ENCODE results near the gene SNX8. TPM values are rescaled to one million over a fixed set of nuclear protein-coding genes. Genes with fewer than 3 reads are reported as not detected.
A peak's percentile ranks its signal among the peaks of the same experiment; 100 is the strongest.

The SNX8 gene
- total and polyA plus RNA-seq, 4 experiments from 2014 or later = 6.6 to 9.9 (median 7.2) TPM

DNA sequence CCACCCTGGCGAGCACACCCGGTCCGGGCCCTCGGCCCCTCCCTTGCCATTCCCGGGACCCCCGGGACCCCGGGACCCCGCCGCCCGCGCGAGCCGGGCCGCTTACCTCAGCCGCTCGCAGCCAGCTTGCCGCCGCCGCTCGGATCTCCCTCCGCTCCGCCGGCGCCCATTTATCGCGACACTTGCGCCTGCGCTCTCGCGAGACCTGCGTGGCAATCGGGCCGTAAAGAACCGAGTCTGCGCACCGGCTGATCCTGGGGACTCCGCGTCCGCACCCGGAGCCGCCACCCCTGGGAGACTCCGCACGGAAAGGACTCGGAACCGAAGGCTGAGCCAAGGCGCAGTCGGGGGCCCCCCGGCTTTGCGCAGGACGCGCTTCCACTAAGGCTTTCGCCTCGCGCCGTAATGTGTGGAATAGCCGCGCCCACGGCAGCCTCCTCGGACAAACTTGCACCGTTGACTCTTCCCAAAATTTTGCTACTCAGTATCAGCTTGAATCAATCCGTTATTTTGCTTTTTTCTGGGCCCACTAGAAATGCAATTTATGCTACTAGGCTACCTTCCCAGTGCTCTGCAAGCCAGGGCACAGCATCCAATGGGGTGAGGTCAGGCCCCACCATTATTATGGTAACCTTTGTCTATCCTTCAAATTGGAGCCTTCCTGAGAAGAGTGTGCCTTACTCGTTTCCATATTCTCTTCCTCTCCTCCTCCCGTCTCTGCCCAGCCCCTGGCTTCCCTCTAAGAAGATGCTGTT, 81.3 kb downstream of the SNX8 start, which contains the start of gene MAD1L1:
Gene MAD1L1, minus strand, starts transcription at position 180 of the 755 bp plus-strand sequence. CDS start 2,812 bp downstream, outside the sequence.
- Mint-ChIP-seq H3K4me3 (peak within 1 kb of the TSS; percentile 87 to 99 (median 94)), H3K27me3 (no peaks in the 10 kb centered on the region), H3K4me1 (peaks cover 13 to 45% (median 32%) of the 10 kb centered on the region in 4 donors), H3K27ac (peak within 1 kb of the TSS; percentile 76 to 97 (median 90)), H3K9me3 (no peaks in the 10 kb centered on the region), H3K36me3 (peaks cover 6 to 37% of the 10 kb centered on the region in 2 donors)
- POLR2A ChIA-PET (ENCODE audit: partially characterized antibody) = interaction anchor here (1.2 to 2.7 kb wide), 2 partner anchors 9 to 121 kb away, joined by 3 to 16 read pairs; partner anchors contain the start of genes MRM2 and NUDT1
- Histone ChIP-seq H3K4me1 (ENCODE audit: insufficient read depth, low read length) (peaks cover 32% of the 10 kb centered on the region), H3K27me3 (ENCODE audit: insufficient read depth, low read length) (no peaks in the 10 kb centered on the region), H3K4me3 (ENCODE audit: low read length in 2 of 2) (peak within 1 kb of the TSS; percentile 95 to 98), H3K36me3 (ENCODE audit: insufficient read depth, low read length) (peaks cover 8% of the 10 kb centered on the region), H3K9me3 (ENCODE audit: control insufficient read depth in 1 of 2, low read length in 2 of 2) (no peaks in the 10 kb centered on the region), H3K27ac (ENCODE audit: low read depth, low read length) (peak within 1 kb of the TSS; percentile 70)
- DNase-seq = peak; percentile 86 to 88 (median 88)
- intact Hi-C loops (cut with micrococcal nuclease) = loop anchor here (1.0 to 5.0 kb wide), 3 partner anchors 9 to 291 kb away; partner anchors contain the start of genes EIF3B, MRM2 and NUDT1
- CTCF ChIA-PET (ENCODE audit: partially characterized antibody) = no interaction called here

DNA sequence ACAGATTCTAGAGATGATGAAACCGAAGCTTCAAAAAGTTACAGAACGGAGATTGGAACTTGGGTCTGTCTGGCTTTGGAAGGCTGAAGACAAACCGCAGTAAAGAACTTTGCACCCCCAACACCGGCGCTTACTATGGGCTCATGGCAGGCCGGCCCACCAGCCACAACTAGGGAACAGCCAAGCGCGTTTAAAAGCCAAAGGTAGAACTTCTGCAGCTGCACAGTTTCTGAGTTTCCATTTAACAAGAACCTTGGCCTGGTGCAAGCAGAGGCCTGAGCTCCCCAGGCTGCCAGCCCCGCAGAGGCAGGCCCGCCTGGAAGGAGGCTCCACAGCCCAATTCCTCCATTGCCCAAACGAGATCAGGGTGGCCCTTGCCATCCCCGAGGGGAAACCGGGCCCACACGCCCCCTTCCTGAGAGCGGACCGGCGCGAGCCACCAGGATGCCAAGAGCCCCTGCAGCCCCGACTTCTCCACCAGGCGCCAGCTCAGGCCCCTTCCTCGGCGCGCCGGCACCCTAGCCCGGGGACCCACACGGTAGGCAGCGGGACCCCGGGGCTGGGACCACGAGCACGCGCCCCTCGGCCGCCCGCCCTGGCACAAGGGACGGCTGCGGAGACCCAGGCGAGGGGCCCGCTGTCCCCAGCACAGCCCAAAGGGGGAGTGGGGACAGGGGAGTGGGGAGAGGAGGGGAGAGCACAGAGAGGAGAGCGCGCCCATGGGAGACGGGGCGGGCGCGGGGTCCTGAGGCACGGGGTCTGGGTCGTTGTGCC, 82.1 kb downstream of the SNX8 start:
- Mint-ChIP-seq H3K4me3 (peak overlapping the region; percentile 87 to 92 (median 90)), H3K27ac (peak overlapping the region in 6 of 7 donors; percentile 75 to 90 (median 83)), H3K9me3 (no peaks in the 10 kb centered on the region), H3K27me3 (no peaks in the 10 kb centered on the region), H3K4me1 (peaks cover 13 to 49% (median 32%) of the 10 kb centered on the region in 4 donors), H3K36me3 (peaks cover 6 to 31% of the 10 kb centered on the region in 2 donors)
- ChIA-PET POLR2A (ENCODE audit: partially characterized antibody) (interaction anchor here (1.2 to 2.7 kb wide), 2 partner anchors 10 to 122 kb away, joined by 3 to 16 read pairs; partner anchors contain the start of genes MRM2 and NUDT1), CTCF (ENCODE audit: partially characterized antibody) (no interaction called here)
- DNase-seq = peak in 2 of 5 donors; percentile 36 to 38
- H3K27me3 ChIP-seq (ENCODE audit: insufficient read depth, low read length) = no peaks in the 10 kb centered on the region
- H3K27ac ChIP-seq (ENCODE audit: low read depth, low read length) = peak overlapping the region; percentile 70
- intact Hi-C loops (cut with micrococcal nuclease) = loop anchor here (1.0 to 5.0 kb wide), 3 partner anchors 10 to 290 kb away; partner anchors contain the start of genes EIF3B, MRM2 and NUDT1
- peak overlapping the region; percentile 95 to 98 for H3K4me3 ChIP-seq (ENCODE audit: low read length in 2 of 2)
- H3K36me3 ChIP-seq (ENCODE audit: insufficient read depth, low read length) = peaks cover 6% of the 10 kb centered on the region
- peaks cover 32% of the 10 kb centered on the region for H3K4me1 ChIP-seq (ENCODE audit: insufficient read depth, low read length)
- H3K9me3 ChIP-seq (ENCODE audit: control insufficient read depth in 1 of 2, low read length in 2 of 2) = no peaks in the 10 kb centered on the region

DNA sequence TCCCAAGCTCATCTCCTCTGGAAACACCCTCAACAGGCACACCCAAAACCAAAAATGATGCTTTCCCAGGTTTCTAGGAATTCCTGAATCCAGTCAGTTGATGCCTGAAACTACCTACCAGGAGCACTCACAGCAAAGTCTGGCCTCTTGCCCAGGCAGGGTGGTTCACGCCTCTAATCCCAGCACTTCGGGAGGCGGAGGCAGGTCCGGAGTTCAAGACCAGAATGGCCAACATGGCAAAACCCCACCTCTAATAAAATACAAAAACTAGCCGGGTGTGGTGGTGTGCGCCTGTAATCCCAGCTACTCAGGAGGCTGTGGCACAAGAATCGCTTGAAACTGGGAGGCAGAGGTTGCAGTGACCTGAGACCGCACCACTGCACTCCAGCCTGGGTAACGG, 83.4 kb downstream of the SNX8 start:
- no peak for DNase-seq
- Histone ChIP-seq H3K27ac (ENCODE audit: low read depth, low read length) (no peak overlapping the region), H3K27me3 (ENCODE audit: insufficient read depth, low read length) (no peaks in the 10 kb centered on the region), H3K4me3 (ENCODE audit: low read length in 2 of 2) (no peak overlapping the region), H3K9me3 (ENCODE audit: control insufficient read depth in 1 of 2, low read length in 2 of 2) (no peaks in the 10 kb centered on the region), H3K4me1 (ENCODE audit: insufficient read depth, low read length) (peaks cover 32% of the 10 kb centered on the region), H3K36me3 (ENCODE audit: insufficient read depth, low read length) (peaks cover 12% of the 10 kb centered on the region)
- peak overlapping the region in 1 of 7 donors; percentile 29 for H3K27ac Mint-ChIP-seq
- intact Hi-C loops (cut with micrococcal nuclease) = loop anchor here (5.0 kb wide), 1 partner anchor 289 kb away; no protein-coding TSS in a partner anchor
- peaks cover 6 to 34% of the 10 kb centered on the region in 2 donors for H3K36me3 Mint-ChIP-seq
- no peaks in the 10 kb centered on the region for H3K27me3 Mint-ChIP-seq
- CTCF ChIA-PET (ENCODE audit: partially characterized antibody) = no interaction called here
- H3K4me3 Mint-ChIP-seq = peak overlapping the region in 6 of 8 donors; percentile 10 to 63 (median 28)
- POLR2A ChIA-PET (ENCODE audit: partially characterized antibody) = no interaction called here
- no peaks in the 10 kb centered on the region for H3K9me3 Mint-ChIP-seq
- H3K4me1 Mint-ChIP-seq = peaks cover 15 to 52% (median 32%) of the 10 kb centered on the region in 4 donors

DNA sequence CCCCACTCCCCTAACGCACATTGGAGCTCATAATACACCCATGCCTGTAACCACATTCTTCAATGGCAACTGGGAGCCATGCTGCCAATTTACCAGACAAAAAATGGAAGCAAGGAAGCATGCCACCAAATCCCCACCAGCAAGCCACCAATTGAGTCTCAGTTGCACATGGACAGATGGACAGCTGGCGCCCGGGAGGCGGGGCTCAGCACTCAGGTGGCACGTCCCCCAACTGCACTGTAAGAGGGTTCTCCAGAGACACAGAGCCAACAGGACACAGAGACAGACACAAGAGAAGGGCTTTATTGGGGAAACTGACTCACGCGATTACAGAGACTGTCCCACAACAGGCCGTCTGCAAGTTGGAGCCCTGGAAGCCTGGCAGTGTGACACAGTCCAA, 84.0 kb downstream of the SNX8 start:
- intact Hi-C loops (cut with micrococcal nuclease) = loop anchor here (5.0 kb wide), 1 partner anchor 288 kb away; no protein-coding TSS in a partner anchor
- Mint-ChIP-seq H3K27me3 (no peaks in the 10 kb centered on the region), H3K36me3 (peaks cover 11 to 32% of the 10 kb centered on the region in 2 donors), H3K4me3 (peak overlapping the region in 5 of 8 donors; percentile 4 to 67 (median 49)), H3K4me1 (peaks cover 16 to 53% (median 33%) of the 10 kb centered on the region in 4 donors), H3K27ac (peak overlapping the region in 2 of 7 donors; percentile 8 to 13), H3K9me3 (no peaks in the 10 kb centered on the region)
- Histone ChIP-seq H3K4me1 (ENCODE audit: insufficient read depth, low read length) (peaks cover 32% of the 10 kb centered on the region), H3K36me3 (ENCODE audit: insufficient read depth, low read length) (peaks cover 16% of the 10 kb centered on the region), H3K4me3 (ENCODE audit: low read length in 2 of 2) (no peak overlapping the region), H3K27ac (ENCODE audit: low read depth, low read length) (no peak overlapping the region), H3K9me3 (ENCODE audit: control insufficient read depth in 1 of 2, low read length in 2 of 2) (no peaks in the 10 kb centered on the region), H3K27me3 (ENCODE audit: insufficient read depth, low read length) (no peaks in the 10 kb centered on the region)
- ChIA-PET POLR2A (ENCODE audit: partially characterized antibody) (no interaction called here), CTCF (ENCODE audit: partially characterized antibody) (no interaction called here)
- no peak for DNase-seq

DNA sequence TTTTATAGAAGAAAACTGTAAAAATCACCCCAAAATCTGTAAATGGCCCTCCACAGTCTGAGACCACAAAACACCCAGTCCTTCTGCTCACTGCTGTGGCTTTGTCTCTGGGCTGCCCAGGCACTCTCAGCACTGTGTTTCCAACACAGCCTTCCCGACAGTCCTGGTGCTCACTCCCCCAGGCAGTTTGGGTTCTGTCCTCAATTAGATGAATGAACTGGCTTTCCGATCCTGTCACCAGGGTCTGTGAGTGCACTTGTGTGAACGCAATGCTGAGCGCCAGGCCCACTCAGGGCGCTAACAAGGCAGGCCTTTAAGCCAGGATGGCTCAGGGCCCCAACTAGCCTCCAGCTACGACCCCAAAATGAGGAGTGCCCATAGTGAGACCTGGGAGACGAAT, 84.8 kb downstream of the SNX8 start:
- ChIA-PET CTCF (ENCODE audit: partially characterized antibody) (no interaction called here), POLR2A (ENCODE audit: partially characterized antibody) (no interaction called here)
- Histone ChIP-seq H3K4me3 (ENCODE audit: low read length in 2 of 2) (no peak overlapping the region), H3K27me3 (ENCODE audit: insufficient read depth, low read length) (no peaks in the 10 kb centered on the region), H3K27ac (ENCODE audit: low read depth, low read length) (no peak overlapping the region), H3K4me1 (ENCODE audit: insufficient read depth, low read length) (peaks cover 32% of the 10 kb centered on the region), H3K36me3 (ENCODE audit: insufficient read depth, low read length) (peaks cover 17% of the 10 kb centered on the region), H3K9me3 (ENCODE audit: control insufficient read depth in 1 of 2, low read length in 2 of 2) (no peaks in the 10 kb centered on the region)
- Mint-ChIP-seq H3K27me3 (no peaks in the 10 kb centered on the region), H3K4me3 (peak overlapping the region in 3 of 8 donors; percentile 7 to 55 (median 36)), H3K4me1 (peaks cover 14 to 53% (median 30%) of the 10 kb centered on the region in 4 donors), H3K36me3 (peaks cover 12 to 29% of the 10 kb centered on the region in 2 donors), H3K27ac (peak overlapping the region in 3 of 7 donors; percentile 4 to 79 (median 51)), H3K9me3 (no peaks in the 10 kb centered on the region)
- intact Hi-C loops (cut with micrococcal nuclease) = no loop called here
- no peak for DNase-seq

DNA sequence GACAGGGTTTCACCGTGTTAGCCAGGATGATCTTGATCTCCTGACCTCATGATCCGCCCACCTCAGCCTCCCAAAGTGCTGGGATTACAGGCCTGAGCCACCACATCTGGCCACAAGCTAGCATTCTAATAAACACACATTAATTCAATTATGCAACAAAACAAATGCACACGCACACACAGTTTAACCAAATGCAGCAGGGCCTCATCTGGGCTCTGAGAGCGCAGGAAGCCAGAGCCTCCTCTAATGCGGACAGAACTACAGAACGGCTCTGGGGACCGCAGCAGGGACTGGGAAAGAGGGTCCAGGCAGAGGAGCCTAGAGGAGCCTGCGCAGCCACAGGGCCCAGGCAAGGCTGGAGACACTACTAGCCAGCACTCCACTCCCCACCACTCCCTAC, 85.3 kb downstream of the SNX8 start:
- no peak for DNase-seq
- ChIA-PET POLR2A (ENCODE audit: partially characterized antibody) (no interaction called here), CTCF (ENCODE audit: partially characterized antibody) (no interaction called here)
- H3K4me1 Mint-ChIP-seq = peaks cover 14 to 57% (median 30%) of the 10 kb centered on the region in 4 donors
- no peak overlapping the region for H3K4me3 ChIP-seq (ENCODE audit: low read length in 2 of 2)
- no peak overlapping the region for H3K27ac Mint-ChIP-seq
- no peaks in the 10 kb centered on the region for H3K27me3 ChIP-seq (ENCODE audit: insufficient read depth, low read length)
- peaks cover 15 to 34% of the 10 kb centered on the region in 2 donors for H3K36me3 Mint-ChIP-seq
- H3K4me3 Mint-ChIP-seq = peak overlapping the region in 4 of 8 donors; percentile 15 to 51 (median 22)
- H3K27me3 Mint-ChIP-seq = no peaks in the 10 kb centered on the region
- no peaks in the 10 kb centered on the region for H3K9me3 ChIP-seq (ENCODE audit: control insufficient read depth in 1 of 2, low read length in 2 of 2)
- H3K9me3 Mint-ChIP-seq = no peaks in the 10 kb centered on the region
- intact Hi-C loops (cut with micrococcal nuclease) = no loop called here
- peaks cover 17% of the 10 kb centered on the region for H3K36me3 ChIP-seq (ENCODE audit: insufficient read depth, low read length)
- H3K4me1 ChIP-seq (ENCODE audit: insufficient read depth, low read length) = peaks cover 32% of the 10 kb centered on the region
- H3K27ac ChIP-seq (ENCODE audit: low read depth, low read length) = no peak overlapping the region

Measured in CD4-positive, alpha-beta memory T cell (primary cell).